Activated naive CD4-positive, alpha-beta T cell treated with anti-CD3 and anti-CD28 coated beads, Interleukin-2, amount 50 U/mL, for 72 hours (primary cell): ENCODE results near the gene MAFF. TPM values are rescaled to one million over a fixed set of nuclear protein-coding genes. Genes with fewer than 3 reads are reported as not detected.
"Not testable (repeated sequence)": the region's sequence is repeated elsewhere in the genome, so short reads cannot be mapped to it uniquely, and the experiment has no call there.

Experiments used
- ATAC-seq, 2 donors: fragments of 150-1000 bp; cut with Tn5 transposase; 2 replicates each; pipeline ENCODE4 v1.10.0; 2021; ENCODE audit warnings: mild to moderate bottlenecking in 2 of 2, moderate library complexity in 2 of 2
- DNase-seq, 2 donors: peaks; one replicate each; pipeline ENCODE4 v3.0.0; 2021 to 2022; ENCODE audit warnings: low spot score in 2 of 2
- H3K27ac Mint-ChIP-seq, 2 donors: one replicate each; pipeline ENCODE4 v1.8.0; 2022; ENCODE audit warnings: mild to moderate bottlenecking in 2 of 2, mixed read lengths in 2 of 2
- H3K36me3 Mint-ChIP-seq, 2 donors: one replicate each; pipeline ENCODE4 v1.8.0; 2022; ENCODE audit warnings: mixed read lengths in 2 of 2
- H3K9me3 Mint-ChIP-seq, 2 donors: one replicate each; pipeline ENCODE4 v1.8.0; 2022; ENCODE audit warnings: mixed read lengths in 2 of 2
- total RNA-seq, 2 donors: library from RNA; stranded (reverse); gene quantifications; one replicate each; pipeline ENCODE4 v1.2.3, GENCODE V29; 2022

The MAFF gene
- total RNA-seq, 2 donors from 2014 or later: 12.4 to 21.2 TPM

DNA sequence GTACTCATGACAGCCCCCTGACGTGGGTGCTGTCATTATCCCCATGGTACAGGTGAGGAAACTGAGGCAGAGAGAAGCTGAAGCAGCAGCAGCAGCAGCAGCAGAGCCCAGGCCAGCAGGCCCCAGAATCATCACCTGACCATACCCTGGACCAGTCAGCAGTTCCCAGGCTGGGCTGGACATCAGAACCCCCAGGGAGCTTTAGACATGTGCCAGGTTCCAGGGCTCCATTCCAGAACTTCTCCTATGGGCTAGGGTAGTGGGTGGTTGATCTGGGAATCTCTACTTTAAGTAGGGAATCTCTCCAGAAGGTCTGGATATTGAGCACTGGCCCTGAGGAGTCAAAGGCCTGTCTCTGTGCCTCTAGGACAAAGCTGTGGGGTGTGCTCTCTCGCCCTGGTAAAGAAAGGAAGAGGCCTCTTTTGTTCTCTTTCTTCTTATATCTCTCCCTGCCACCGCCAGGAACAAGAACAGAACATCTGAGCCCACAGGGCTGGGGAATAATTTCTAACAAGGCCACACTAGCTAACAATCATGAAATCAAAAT, 26.6 kb downstream of the MAFF start:
- Mint-ChIP-seq H3K36me3 (peaks cover 0 to 8% of the 10 kb centered on the region in 2 donors), H3K9me3 (no peaks in the 10 kb centered on the region), H3K27ac (peak overlapping the region in 1 of 2 donors; percentile 13)
- DNase-seq (no peak), ATAC-seq (no peak)

DNA sequence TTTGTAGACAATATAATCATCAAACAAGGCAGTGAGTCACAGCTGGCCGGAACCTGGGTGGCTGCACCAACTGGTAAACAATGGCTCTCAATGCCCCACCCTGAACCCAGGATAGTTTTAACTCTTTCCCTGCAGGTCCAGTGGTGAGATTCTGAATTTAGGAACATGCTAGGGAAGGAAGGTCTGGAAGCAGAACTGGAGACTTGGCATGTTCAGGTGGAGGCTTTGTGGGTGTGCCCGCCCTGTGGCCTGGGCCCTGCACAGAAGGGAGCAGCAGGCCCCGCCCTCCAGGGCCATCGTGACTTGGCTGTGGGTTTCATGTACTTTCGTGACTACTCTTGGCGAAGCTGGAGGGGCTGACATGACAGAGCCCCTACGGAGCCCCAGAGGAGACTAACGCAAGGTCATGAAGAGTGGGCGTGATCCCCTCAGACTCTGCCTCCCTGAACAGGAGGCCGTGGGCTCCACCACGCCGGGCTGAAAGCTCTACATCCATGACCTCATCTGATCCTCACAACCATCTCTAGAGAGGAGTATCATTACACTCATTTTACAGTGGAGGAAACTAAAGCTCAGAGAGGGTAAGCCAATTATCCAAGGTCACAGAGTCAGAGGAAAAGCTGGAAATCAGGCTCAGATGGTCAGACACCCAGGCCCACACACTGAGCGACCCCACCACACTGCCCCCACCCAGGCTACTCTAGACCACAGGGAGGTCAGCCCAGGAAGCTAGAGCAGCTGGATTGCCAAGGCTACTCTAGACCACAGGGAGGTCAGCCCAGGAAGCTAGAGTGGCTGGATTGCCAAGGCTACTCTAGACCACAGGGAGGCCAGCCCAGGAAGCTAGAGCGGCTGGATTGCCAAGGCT, 27.3 kb downstream of the MAFF start:
- no peak for ATAC-seq
- Mint-ChIP-seq H3K36me3 (peaks cover 0 to 8% of the 10 kb centered on the region in 2 donors), H3K9me3 (no peaks in the 10 kb centered on the region), H3K27ac (peak overlapping the region in 1 of 2 donors; percentile 13)
- no peak for DNase-seq

DNA sequence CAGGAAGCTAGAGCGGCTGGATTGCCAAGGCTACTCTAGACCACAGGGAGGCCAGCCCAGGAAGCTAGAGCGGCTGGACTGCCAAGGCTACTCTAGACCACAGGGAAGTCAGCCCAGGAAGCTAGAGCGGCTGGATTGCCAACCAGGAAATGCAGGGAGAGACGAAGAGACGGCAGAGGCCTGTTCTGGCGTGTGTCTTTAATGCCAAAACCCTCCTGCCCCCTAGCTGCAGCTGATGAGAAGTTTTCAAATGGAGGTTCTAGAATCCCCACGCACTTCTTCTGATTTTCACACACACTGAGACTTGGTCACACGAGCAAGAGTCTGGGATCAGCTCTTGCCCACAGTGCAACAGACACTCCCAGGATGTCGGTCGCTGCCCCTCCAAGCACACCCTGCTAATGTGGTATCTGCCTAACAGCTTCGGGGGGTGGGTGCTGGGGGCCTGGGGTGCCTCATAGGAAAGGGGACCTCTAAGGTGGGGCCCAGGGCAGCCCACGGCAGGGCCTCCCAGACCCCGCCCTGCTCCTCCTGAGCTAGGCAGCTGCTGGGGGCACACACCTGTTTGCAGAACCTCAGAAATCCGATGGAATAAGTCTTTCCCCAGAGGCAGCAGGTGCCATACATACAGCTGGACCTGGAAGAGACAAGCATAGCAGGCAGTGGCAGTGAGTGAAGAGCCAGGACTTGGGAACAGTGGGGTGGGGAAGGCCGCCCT, 28.5 kb downstream of the MAFF start:
- peak in 1 of 2 donors; percentile 58 for ATAC-seq
- H3K27ac Mint-ChIP-seq: peak overlapping the region in 1 of 2 donors; percentile 82
- DNase-seq: no peak

DNA sequence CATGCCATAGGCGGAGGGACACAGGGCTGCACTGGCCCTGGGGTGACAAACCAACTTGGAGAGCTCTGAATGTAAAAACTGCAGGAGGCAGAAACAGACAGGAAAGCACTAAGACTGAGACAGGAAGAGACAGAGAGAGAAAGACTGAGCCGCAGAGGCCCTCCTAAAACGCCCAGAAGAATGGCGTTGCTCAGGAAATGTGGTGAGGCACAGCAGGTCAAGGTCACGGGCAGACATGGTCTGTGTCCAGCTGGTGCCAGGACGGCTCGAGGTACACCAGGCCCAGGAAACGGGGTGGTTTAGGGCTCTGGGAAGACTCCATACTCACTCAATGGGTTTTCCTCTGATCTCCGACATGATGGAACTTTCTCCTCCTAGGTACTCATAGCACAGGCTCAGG, 29.1 kb downstream of the MAFF start:
- Mint-ChIP-seq H3K9me3 (no peaks in the 10 kb centered on the region), H3K36me3 (peaks cover 0 to 8% of the 10 kb centered on the region in 2 donors), H3K27ac (peak overlapping the region in 1 of 2 donors; percentile 82)
- DNase-seq (no peak), ATAC-seq (no peak)

More for the DNA sequence above, 28.5 kb downstream of the MAFF start:
- peaks cover 0 to 8% of the 10 kb centered on the region in 2 donors for H3K36me3 Mint-ChIP-seq
- no peaks in the 10 kb centered on the region for H3K9me3 Mint-ChIP-seq

- no peak for ATAC-seq
Observed at GRCh38 chr22:38232196-38232595, 30.4 kb downstream of the MAFF start.

GRCh38 chr22:38233427-38233826, 31.6 kb downstream of the MAFF start:
- no peak for ATAC-seq
- no peak for DNase-seq
- peak overlapping the region in 1 of 2 donors; percentile 15 for H3K27ac Mint-ChIP-seq
- H3K36me3 Mint-ChIP-seq: peaks cover 0 to 8% of the 10 kb centered on the region in 2 donors
- no peaks in the 10 kb centered on the region for H3K9me3 Mint-ChIP-seq

More at GRCh38 chr22:38232196-38232595, 30.4 kb downstream of the MAFF start:
- no peak for DNase-seq
- no peaks in the 10 kb centered on the region for H3K9me3 Mint-ChIP-seq
- peaks cover 0 to 8% of the 10 kb centered on the region in 2 donors for H3K36me3 Mint-ChIP-seq
- peak overlapping the region in 1 of 2 donors; percentile 15 for H3K27ac Mint-ChIP-seq

GRCh38 chr22:38233856-38234255, 32.1 kb downstream of the MAFF start:
- not testable (repeated sequence) for H3K27ac Mint-ChIP-seq, H3K36me3 Mint-ChIP-seq, H3K9me3 Mint-ChIP-seq, ATAC-seq, DNase-seq

DNA sequence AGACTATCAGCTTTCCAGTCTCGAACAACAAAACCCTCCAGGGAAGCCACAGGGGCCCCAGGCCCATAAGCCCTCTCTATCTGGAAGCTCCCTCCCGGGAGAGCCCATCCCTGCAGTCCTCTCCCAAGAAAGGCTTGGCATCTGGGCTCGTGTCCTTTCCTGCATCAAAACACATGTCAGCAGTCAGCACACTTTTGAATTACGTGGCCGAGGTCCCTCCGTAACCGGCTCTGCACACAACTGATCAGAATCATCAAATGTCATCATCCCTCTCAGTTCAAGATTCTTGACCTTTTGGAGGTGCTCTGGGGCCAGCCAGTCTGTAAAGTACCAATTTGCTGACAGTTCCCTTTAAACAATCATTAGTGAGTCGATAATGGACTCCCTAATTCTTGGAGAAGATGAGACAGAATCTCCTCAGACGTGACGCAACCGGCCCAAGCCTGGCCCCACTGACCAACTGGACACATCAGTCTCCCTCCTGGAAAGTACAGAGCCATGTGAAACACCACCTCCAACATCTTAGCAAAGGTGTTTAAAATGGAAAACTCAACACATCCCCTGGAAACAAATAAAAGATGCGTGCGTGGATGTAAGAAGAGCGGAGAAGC, 33.6 kb downstream of the MAFF start:
- no peak for DNase-seq
- peak overlapping the region; percentile 52 to 88 for H3K27ac Mint-ChIP-seq
- H3K9me3 Mint-ChIP-seq: no peaks in the 10 kb centered on the region
- no peak for ATAC-seq
- peaks cover 0 to 8% of the 10 kb centered on the region in 2 donors for H3K36me3 Mint-ChIP-seq

DNA sequence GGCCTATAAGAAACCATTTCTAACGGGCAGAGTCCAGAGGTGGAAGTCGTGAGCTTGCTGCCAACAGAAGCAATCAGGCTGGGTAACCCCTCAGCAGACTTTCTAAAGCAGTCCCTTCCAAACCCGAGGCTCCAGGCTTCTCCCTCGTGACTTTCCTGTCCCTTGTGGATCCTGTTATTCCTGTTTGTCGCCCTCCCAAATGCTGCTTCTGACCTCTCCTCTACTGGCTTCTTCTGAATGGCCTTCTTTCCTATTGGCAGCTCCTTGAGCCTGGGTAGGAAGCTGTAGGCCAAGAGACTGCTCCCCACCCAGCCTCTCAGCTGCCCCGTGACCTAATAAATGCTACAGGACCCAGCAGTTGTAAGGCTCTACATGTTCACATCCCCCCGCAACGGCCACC, 35.0 kb downstream of the MAFF start:
- no peaks in the 10 kb centered on the region for H3K36me3 Mint-ChIP-seq
- DNase-seq (no peak), ATAC-seq (no peak)
- peak overlapping the region in 1 of 2 donors; percentile 96 for H3K27ac Mint-ChIP-seq
- H3K9me3 Mint-ChIP-seq: no peaks in the 10 kb centered on the region

- ATAC-seq (no peak), DNase-seq (no peak)
- H3K9me3 Mint-ChIP-seq: no peaks in the 10 kb centered on the region
- peak overlapping the region in 1 of 2 donors; percentile 37 for H3K27ac Mint-ChIP-seq
- no peaks in the 10 kb centered on the region for H3K36me3 Mint-ChIP-seq
Observed at GRCh38 chr22:38238519-38239071, 36.8 kb downstream of the MAFF start.

DNA sequence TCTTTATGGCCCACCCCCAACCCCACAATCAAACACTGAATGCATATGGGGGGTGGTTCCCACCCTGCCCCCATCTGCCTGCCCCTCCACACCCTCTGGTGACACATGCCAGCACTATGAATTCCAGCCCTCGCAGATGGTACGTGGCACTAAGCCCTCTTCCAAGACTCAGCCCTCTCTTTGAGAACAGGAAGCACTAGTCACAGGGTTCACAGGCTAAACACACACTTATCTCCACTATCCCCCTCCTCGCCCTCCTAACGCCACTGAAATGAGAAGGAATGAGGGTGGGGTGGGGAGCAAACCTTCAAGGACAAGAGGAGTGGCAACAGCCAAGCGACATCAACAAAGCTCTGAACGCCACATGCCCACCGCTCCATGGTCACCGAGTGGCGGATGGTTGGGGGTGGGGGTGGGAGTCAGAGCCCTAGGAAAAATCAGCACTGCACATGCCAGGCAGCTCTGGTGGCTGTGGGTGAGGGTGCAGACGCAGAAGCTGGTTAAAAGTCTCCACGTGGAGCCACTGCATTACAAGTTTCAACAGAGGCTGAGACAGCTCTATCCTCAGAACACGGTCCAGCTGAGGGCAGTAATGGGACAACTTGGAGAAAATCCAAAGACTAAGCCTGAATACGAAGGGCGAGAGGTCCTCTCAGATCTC, 37.4 kb downstream of the MAFF start:
- H3K36me3 Mint-ChIP-seq: no peaks in the 10 kb centered on the region
- no peak for ATAC-seq
- H3K9me3 Mint-ChIP-seq: no peaks in the 10 kb centered on the region
- H3K27ac Mint-ChIP-seq: peak overlapping the region in 1 of 2 donors; percentile 37
- DNase-seq: no peak

DNA sequence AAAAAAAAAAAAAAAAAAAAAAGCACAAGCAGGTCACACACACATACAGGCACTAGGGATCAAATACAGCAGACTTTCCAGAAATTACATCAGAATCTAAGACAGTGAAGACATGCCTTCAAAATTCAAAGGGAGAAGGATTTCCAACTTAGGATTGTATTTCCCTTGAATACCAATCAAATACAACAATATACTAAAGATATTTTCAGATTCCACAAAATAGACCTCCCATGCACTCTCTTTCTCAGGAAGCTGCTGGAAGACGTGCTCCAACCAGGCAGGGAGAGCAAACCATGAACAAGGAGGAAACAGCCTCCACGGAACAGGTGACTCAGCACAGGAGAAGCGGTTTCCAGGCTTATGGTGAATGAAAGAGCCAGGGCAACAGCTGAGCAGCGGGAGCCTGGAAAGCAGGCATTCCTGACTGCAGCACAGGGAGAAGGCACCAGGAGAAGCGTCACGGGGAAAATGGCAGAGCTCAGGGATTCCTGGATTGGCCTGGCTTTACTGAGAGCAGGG, 39.0 kb downstream of the MAFF start:
- ATAC-seq (no peak), DNase-seq (no peak)
- no peaks in the 10 kb centered on the region for H3K9me3 Mint-ChIP-seq
- peak overlapping the region; percentile 7 to 62 for H3K27ac Mint-ChIP-seq
- no peaks in the 10 kb centered on the region for H3K36me3 Mint-ChIP-seq

DNA sequence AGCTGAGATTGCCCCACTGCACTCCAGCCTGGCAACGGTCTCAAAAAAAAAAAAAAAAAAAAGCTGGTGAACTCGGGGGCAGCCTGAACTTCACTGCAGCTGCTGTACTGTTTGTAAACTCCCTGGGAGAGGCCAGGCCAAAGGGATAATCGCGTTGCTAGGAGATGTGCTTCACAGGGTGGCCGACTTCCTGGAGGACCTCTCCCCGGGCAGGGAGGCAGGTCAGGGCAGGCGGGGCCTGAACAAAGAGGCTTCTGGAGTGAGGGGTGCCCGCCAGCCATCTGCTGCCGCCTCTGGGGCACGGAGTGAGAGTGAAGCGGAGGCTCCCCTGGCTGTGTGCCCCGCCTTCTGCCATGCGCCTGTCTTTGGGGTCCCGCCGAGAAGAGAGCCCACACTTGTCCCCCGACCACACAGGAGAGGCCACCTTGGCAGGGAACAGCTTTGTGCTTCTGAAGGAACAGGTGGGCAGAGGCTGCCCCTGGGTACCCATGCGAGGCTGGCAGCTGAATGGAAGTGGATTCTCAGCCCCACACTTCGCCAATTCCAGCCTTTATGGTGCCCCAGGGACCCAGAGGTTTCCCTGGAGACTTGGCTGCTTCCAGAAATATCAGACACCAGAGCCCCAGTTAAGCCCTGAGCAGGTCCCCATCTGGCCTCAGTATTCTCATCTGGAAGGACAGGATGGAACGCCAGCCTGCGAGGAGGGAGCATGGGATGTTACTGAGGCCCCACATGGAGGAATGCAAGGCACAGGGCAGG, 41.4 kb downstream of the MAFF start:
- Mint-ChIP-seq H3K27ac (peak overlapping the region; percentile 44 to 77), H3K9me3 (no peaks in the 10 kb centered on the region), H3K36me3 (no peaks in the 10 kb centered on the region)
- DNase-seq (no peak), ATAC-seq (no peak)

DNA sequence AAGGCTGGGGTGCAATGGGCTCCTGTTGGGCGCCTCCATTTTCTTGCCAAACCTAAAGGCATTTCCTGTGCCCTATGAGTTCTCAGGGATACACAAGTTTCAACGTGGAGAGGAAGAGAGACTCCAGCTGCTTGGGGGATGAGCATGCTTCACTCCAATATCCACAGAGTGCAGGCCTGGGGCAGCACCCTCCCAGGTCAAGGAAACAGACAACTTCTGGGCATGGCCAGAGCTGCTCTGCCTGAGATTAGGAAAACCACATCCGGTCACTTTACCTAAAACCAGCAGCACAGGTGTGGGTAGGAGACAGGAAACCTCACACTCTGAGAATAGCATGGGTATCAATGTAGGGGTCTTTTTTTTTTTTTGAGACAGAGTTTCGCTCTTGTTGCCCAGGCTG, 42.3 kb downstream of the MAFF start:
- no peak for DNase-seq

GRCh38 chr22:38246046-38246658, 44.4 kb downstream of the MAFF start:
- DNase-seq (no peak), ATAC-seq (no peak)
- peaks cover 0 to 4% of the 10 kb centered on the region in 2 donors for H3K36me3 Mint-ChIP-seq
- H3K27ac Mint-ChIP-seq: no peak overlapping the region
- no peaks in the 10 kb centered on the region for H3K9me3 Mint-ChIP-seq

More for the DNA sequence above, 42.3 kb downstream of the MAFF start:
- no peaks in the 10 kb centered on the region for H3K9me3 Mint-ChIP-seq
- no peak for ATAC-seq
- peak overlapping the region in 1 of 2 donors; percentile 44 for H3K27ac Mint-ChIP-seq
- H3K36me3 Mint-ChIP-seq: no peaks in the 10 kb centered on the region
